PC-3 (cell line): ENCODE data around the gene ARHGAP40. TPM values are rescaled to one million over a fixed set of nuclear protein-coding genes. Genes with fewer than 3 reads are reported as not detected.
A peak's percentile ranks its signal among the peaks of the same experiment; 100 is the strongest.

Source experiments
- ATAC-seq: fragments of 200-7000 bp; cut with Tn5 transposase; 2 replicates; pipeline ENCODE4 v1.9.1; 2020; ENCODE audit warnings: mild to moderate bottlenecking, moderate library complexity
- BruUV-seq: library from RNA; stranded (reverse); fragments of 400-500 nt; replicated peaks from 2 replicates; lab custom pipeline; 2021; lab: Mats Ljungman, UMichigan
- CTCF ChIA-PET: fragments of 300-600 bp; sonication (Branson Sonifier 250); formaldehyde crosslinking; loops from one replicate; lab custom pipeline; 2022; ENCODE audit warnings: antibody characterized with exemption; lab: Charles Lee
- POLR2A ChIA-PET: fragments of 300-600 bp; sonication (Branson Sonifier 250); formaldehyde crosslinking; loops from one replicate; lab custom pipeline; 2022; ENCODE audit warnings: antibody characterized with exemption; ENCODE audit not compliant: unreplicated experiment; lab: Charles Lee
- DNase-seq: peaks from one replicate; pipeline ENCODE4 v3.0.0-alpha.2; 2015
- H2AFZ ChIP-seq: fragments of 300-600 bp; sonication (generic); 2 replicates; pipeline ENCODE4 v1.6.0; 2016; ENCODE audit warnings: antibody characterized with exemption, low read length
- H3F3A ChIP-seq: fragments of 300-600 bp; sonication (generic); one replicate; pipeline ENCODE4 v1.6.0; 2017; ENCODE audit warnings: antibody characterized with exemption, low read length, control low read depth, mild to moderate bottlenecking; ENCODE audit not compliant: unreplicated experiment
- H3K27ac ChIP-seq: fragments of 300-600 bp; sonication (generic); 2 replicates; pipeline ENCODE4 v1.5.1; 2016; ENCODE audit warnings: mild to moderate bottlenecking, low read length
- H3K27me3 ChIP-seq: fragments of 300-600 bp; sonication (generic); 2 replicates; pipeline ENCODE4 v1.6.1; 2016; ENCODE audit warnings: low read length, mixed read lengths
- H3K36me3 ChIP-seq: fragments of 300-600 bp; sonication (generic); 2 replicates; pipeline ENCODE4 v1.6.1; 2016; ENCODE audit warnings: low read depth, mixed run types, low read length, mixed read lengths
- H3K4me1 ChIP-seq: fragments of 300-600 bp; sonication (generic); 2 replicates; pipeline ENCODE4 v1.5.1; 2016; ENCODE audit warnings: low read length; ENCODE audit not compliant: insufficient read depth
- H3K4me2 ChIP-seq: fragments of 300-600 bp; sonication (generic); 2 replicates; pipeline ENCODE4 v1.6.0; 2016; ENCODE audit warnings: low read length
- H3K4me3 ChIP-seq: fragments of 300-600 bp; sonication (generic); 2 replicates; pipeline ENCODE4 v1.5.1; 2016; ENCODE audit warnings: mild to moderate bottlenecking, low read length, mixed read lengths
- H3K79me2 ChIP-seq: fragments of 300-600 bp; sonication (generic); 2 replicates; pipeline ENCODE4 v1.6.1; 2017; ENCODE audit warnings: low read length, mixed read lengths
- H3K9ac ChIP-seq: fragments of 300-600 bp; sonication (generic); 2 replicates; pipeline ENCODE4 v1.6.0; 2016; ENCODE audit warnings: mild to moderate bottlenecking, low read length
- H3K9me2 ChIP-seq: fragments of 300-600 bp; sonication (generic); replicated peaks from 2 replicates; pipeline ENCODE4 v1.6.1; 2016; ENCODE audit warnings: mixed run types, low read length, mixed read lengths
- H3K9me3 ChIP-seq: fragments of 300-600 bp; sonication (generic); 2 replicates; pipeline ENCODE4 v1.6.1; 2016; ENCODE audit warnings: low read length, mixed read lengths
- H4K20me1 ChIP-seq: fragments of 300-600 bp; sonication (generic); 2 replicates; pipeline ENCODE4 v1.6.1; 2016; ENCODE audit warnings: low read length, mixed read lengths
- EZH2 ChIP-seq: fragments of 300-600 bp; sonication (generic); IDR thresholded peaks from one replicate; pipeline ENCODE4 v1.6.1; 2017; ENCODE audit warnings: antibody characterized with exemption, mild to moderate bottlenecking, low read length; ENCODE audit not compliant: unreplicated experiment
- EZH2phosphoT487 ChIP-seq: fragments of 300-600 bp; sonication (generic); IDR thresholded peaks from 2 replicates; pipeline ENCODE4 v1.6.1; 2018; ENCODE audit warnings: mild to moderate bottlenecking, antibody characterized with exemption, low read length, borderline replicate concordance
- intact Hi-C: fragments of 100-400 bp; cut with micrococcal nuclease; formaldehyde crosslinking; loops from 2 replicates; pipeline ENCODE4 v1.9.0; 2023
- total RNA-seq: library from RNA; depleted of rRNA; stranded (reverse); fragments of >200 nt; gene quantifications from 2 replicates; pipeline ENCODE4 v1.2.3, GENCODE V29; 2014
- TF ChIP-seq, protein P1 (sequence below): fragments of 300-600 bp; sonication (generic); conservative IDR thresholded peaks from 2 replicates; pipeline ENCODE4 v1.5.1; 2017; ENCODE audit warnings: antibody characterized with exemption, low read depth, mild to moderate bottlenecking, low read length

Gene ARHGAP40
- total RNA-seq, 1 experiment from 2014 or later, result not detected

DNA sequence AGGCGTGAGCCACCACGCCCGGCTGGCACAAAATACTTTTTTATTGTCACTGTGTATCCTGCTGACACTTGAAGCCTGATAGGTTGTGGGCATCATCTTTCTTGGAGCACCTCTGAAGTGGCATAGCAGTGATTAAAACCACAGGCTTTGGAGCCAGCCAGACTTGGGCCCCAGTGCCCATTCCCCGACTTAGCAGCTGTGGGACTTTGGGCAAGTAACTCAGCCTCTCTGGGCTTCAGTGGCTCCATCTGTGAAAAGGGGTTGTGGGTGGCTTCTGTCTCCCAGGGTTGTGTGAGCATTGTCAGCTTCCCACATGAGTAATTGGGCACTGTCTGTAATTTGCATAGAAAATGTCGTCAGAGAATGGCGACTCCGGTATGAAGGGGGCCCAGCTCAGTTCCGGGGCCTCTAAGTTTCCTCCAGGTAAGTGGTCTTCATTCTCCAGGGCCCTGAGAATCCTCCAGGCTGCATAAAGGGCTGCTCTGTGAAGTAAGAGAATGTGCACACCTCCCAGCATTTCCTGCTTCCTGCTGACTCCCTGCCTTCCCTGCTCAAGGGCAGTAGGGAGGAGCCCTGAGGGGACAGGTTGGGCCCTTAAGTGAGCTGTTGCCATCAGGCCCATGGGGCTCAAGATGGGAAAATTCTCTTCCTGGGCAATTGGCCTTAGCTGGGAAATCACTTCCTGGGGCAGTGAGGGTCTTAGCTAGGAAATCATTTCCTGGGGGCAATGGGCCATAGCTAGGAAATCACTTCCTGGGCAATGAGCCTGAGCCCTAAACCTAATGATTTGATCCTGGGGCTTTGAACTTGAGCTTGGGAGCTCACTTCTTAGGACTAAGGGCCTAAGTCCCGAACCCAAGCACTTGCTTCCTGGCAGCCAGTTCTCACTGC is 27.2 kb downstream of the ARHGAP40 start:
- Histone ChIP-seq H3K36me3 (no peaks in the 10 kb centered on the region), H2AFZ (peak overlapping the region; percentile 37), H3K27me3 (no peaks in the 10 kb centered on the region), H3K4me2 (no peak overlapping the region), H3K79me2 (no peaks in the 10 kb centered on the region), H4K20me1 (no peaks in the 10 kb centered on the region), H3K9ac (no peak overlapping the region), H3K4me3 (no peak overlapping the region), H3K9me2 (no peaks in the 10 kb centered on the region), H3K27ac (no peak overlapping the region), H3K4me1 (no peaks in the 10 kb centered on the region), H3F3A (no peaks in the 10 kb centered on the region), H3K9me3 (no peaks in the 10 kb centered on the region)
- ChIA-PET POLR2A (no interaction called here), CTCF (interaction anchor here (0.6 kb wide), 1 partner anchor 55 kb away, joined by 5 read pairs; no protein-coding TSS in a partner anchor)
- TF ChIP-seq, protein P1, sequence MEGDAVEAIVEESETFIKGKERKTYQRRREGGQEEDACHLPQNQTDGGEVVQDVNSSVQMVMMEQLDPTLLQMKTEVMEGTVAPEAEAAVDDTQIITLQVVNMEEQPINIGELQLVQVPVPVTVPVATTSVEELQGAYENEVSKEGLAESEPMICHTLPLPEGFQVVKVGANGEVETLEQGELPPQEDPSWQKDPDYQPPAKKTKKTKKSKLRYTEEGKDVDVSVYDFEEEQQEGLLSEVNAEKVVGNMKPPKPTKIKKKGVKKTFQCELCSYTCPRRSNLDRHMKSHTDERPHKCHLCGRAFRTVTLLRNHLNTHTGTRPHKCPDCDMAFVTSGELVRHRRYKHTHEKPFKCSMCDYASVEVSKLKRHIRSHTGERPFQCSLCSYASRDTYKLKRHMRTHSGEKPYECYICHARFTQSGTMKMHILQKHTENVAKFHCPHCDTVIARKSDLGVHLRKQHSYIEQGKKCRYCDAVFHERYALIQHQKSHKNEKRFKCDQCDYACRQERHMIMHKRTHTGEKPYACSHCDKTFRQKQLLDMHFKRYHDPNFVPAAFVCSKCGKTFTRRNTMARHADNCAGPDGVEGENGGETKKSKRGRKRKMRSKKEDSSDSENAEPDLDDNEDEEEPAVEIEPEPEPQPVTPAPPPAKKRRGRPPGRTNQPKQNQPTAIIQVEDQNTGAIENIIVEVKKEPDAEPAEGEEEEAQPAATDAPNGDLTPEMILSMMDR, result no peak
- TF ChIP-seq EZH2 (no peak), EZH2phosphoT487 (no peak)
- DNase-seq, result peak; percentile 14
- intact Hi-C loops, result no loop called here
- ATAC-seq, result peak; percentile 52; the same call in 1 of the 2 replicates
- no TSS peak for BruUV-seq

DNA sequence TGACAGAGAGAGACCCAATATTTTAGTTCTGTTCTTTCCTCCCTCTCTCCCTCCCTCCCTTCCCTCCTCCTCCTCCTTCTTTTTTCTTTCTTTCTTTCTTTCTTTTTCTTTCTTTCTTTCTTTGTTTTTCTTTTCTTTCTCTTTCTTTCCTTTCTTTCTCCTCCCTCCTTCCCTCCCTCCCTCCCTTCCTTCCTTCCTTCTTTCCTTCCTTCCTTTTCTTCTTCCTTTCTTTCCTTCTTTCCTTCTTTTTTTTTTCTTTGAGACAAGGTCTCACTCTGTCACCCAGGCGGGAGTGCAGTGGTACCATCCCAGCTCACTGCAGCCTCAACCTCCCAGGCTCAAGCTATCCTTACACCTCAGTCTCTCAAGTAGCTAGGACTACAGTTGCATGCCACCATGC is 28.4 kb downstream of the ARHGAP40 start:
- Histone ChIP-seq H3K27me3 (no peaks in the 10 kb centered on the region), H3F3A (no peaks in the 10 kb centered on the region), H3K4me1 (no peaks in the 10 kb centered on the region), H3K9me2 (no peaks in the 10 kb centered on the region), H3K9me3 (no peaks in the 10 kb centered on the region), H4K20me1 (no peaks in the 10 kb centered on the region), H3K27ac (no peak overlapping the region), H3K9ac (no peak overlapping the region), H3K4me2 (no peak overlapping the region), H3K4me3 (no peak overlapping the region), H3K36me3 (no peaks in the 10 kb centered on the region), H2AFZ (no peak overlapping the region), H3K79me2 (no peaks in the 10 kb centered on the region)
- POLR2A ChIA-PET, result interaction anchor here (0.9 kb wide), 1 partner anchor 13 kb away, joined by 4 read pairs; no protein-coding TSS in a partner anchor
- intact Hi-C loops, result loop anchor here (5.0 kb wide), 1 partner anchor 122 kb away; no protein-coding TSS in a partner anchor
- CTCF ChIA-PET, result no interaction called here
- no peak for ATAC-seq
- BruUV-seq, result no TSS peak
- DNase-seq, result no peak
- TF ChIP-seq EZH2 (no peak), EZH2phosphoT487 (no peak)
- TF ChIP-seq, protein P1, result no peak
